HG03520 (cell line): ENCODE measurements around the gene SETD1B.
"Not testable (repeated sequence)": the region's sequence is repeated elsewhere in the genome, so short reads cannot be mapped to it uniquely, and the experiment has no call there.

Experiments
- ATAC-seq: cut with Tn5 transposase; IDR thresholded peaks from one replicate; pipeline ENCODE4 v1.9.1; 2021; ENCODE audit warnings: mild to moderate bottlenecking, moderate library complexity; ENCODE audit not compliant: unreplicated experiment

The SETD1B gene

DNA sequence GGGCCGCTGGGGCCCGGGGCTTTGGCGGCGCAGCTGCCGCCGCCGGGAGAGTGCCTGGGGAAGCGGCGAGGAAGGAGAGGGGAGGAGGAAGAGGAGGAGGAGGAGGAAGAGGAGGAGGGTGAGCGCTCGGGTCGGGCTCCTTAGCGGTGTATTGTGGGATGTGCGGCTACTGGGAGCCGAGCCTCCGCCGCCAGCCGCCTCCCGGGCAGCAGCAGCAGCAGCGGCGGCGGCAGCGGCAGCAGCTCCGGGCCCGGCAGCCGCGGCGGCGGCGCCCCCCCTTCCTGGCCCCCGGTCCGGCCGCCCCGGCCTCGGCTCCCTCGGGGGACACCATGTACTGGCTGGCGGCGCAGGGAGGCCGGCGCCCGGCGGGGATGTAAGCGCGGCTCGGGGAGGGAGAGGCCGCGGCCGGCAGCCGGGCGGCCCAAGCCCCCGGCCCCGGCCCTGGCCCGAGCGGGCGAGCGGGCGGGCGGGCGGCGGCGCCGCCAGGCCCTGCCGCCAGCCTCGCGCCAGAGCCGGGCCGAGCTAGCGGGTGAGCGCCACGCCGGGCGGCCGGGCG, at the start of gene SETD1B:
SETD1B (plus strand) TSS at position 149 of the 556 bp plus-strand sequence. CDS start 729 bp downstream, outside the sequence.
- ATAC-seq, result no peak

- ATAC-seq, result no peak
These were observed 49.0 kb upstream of the SETD1B start for GRCh38 chr12:121754836-121755235.

DNA sequence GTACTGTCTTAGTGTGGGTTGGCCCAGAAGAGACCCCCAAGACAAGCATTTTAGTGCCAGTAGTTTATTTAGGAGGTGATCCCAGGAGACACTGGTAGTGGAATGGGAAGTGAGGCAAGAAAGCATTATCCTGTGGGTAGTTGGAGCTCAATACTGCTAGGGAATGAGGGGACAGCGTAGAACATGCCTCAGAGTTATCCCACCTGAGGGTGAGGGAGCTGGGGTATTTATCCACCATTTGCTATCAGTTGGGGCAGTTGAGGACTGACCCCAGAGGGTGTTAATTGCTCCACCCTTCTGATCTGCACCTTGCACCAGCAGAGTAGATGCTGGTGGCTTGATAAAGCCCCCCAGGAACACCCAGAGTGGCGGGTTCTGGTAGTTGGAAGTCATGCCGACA, 48.2 kb upstream of the SETD1B start:
- no peak for ATAC-seq

- not testable (repeated sequence) for ATAC-seq
These were observed 45.3 kb upstream of the SETD1B start for GRCh38 chr12:121758536-121758935.

- no peak for ATAC-seq
These were observed 41.5 kb upstream of the SETD1B start for GRCh38 chr12:121762269-121762668.

GRCh38 chr12:121764808-121765207, 39.0 kb upstream of the SETD1B start:
- ATAC-seq, result no peak

DNA sequence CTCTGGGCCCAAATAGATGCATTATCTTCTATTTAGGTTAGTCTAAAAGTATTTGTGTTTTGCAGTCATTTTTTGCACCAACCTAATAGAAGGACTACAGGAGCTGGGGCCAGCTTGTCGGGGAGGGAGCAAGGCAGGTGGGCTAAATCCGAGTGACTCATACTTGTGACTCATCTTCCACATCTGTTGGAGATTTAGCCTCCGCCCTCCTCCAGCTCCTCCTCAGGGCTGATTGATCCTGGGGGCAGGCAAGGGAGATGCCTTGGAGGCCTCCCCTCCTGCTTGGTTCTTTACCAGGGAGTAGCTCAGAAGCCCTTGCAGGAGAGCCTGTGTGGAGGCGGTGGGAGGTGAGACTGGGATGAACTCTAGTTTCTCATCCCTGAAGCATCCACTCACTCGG, 38.2 kb upstream of the SETD1B start:
- no peak for ATAC-seq

DNA sequence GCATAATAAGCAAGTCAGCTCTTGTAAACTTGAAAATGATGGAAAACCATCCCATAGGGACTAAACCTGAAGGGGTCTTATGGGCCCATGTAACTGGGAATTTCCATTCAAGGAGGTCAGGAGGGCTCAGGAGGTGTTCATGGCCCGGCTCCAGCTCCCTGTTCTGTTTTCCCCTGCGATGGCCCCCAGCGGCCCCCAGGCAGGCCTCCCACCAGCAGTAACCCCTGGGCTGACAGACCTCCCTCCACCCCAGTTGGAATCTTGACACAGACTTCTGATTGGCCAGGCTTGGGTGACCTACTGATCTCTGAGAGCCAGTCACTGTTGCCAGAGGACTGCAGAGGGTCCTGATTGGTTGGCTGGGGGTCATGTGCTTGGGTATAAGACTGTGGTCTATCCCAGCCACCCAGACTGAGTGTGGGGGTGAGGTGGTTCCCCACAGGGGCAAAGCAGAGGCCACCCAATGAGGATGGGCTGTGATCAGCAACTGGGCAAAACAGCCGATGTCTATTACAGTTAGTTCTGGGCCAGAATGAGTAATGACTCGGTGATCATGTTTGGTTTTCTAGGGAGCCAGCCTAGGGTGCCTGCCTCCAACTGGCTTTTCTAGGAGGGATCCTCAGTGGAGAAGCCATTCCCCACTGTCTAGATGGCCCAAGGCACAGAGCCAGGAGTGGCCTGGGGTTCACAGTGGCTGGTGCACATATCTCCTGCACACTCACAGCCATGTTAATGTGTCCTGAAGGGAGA, 37.3 kb upstream of the SETD1B start:
- no peak for ATAC-seq

GRCh38 chr12:121767525-121768016, 36.2 kb upstream of the SETD1B start:
- no peak for ATAC-seq

DNA sequence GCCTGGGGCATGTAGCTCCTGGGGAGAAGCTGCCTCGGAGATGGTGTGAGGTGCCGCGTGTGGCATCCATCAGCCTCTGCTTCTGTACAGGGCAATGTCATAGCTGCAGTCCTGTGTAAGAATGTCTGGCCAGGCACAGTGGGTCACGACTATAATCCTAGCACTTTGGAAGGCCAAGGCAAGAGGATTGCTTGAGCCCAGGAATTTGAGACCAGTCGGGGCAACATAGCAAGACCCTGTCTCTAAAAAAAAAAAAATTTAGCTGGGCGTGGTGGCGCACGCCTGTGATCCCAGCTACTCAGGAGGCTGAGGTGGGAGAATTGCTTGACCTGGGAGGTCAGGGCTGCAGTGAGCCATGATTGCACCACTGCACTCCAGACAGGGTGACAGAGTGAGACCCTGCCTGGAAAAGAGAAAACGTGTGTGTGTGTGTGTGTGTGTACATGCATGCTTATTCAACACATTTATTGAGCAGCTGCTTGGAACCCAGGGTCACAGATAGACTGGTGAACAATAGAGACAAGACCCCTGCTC, 34.4 kb upstream of the SETD1B start:
- no peak for ATAC-seq

DNA sequence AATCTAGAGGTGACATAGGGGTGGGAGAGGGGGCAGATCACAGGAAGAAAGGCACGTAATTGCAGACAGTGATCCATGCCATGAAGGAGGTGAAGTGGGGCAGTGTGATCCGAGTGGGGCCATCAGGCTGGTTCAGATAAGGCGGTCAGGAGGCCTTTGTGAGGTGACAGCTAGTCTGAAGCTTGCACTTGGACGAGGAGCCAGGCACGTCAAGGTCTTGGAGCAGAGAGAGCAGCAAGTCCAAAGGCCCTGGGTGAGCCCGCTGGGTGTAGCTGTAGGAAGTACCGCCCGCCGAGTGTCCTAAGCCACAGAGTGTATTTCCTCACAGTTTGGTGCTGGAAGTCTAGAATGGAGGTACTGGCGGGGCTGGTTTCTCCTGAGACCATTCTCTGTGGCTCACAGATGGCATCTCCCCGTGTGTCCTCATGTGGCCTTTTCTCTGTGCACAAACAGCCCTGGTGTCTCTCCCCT, 33.9 kb upstream of the SETD1B start:
- no peak for ATAC-seq

GRCh38 chr12:121770388-121770787, 33.4 kb upstream of the SETD1B start:
- ATAC-seq, result no peak

- no peak for ATAC-seq
These were observed 32.8 kb upstream of the SETD1B start for GRCh38 chr12:121770813-121771625.

- ATAC-seq, result peak; percentile 61
These were observed 30.6 kb upstream of the SETD1B start for GRCh38 chr12:121773011-121773777.

GRCh38 chr12:121774968-121775474, 28.8 kb upstream of the SETD1B start:
- no peak for ATAC-seq

GRCh38 chr12:121775501-121775900, 28.3 kb upstream of the SETD1B start:
- ATAC-seq, result no peak

DNA sequence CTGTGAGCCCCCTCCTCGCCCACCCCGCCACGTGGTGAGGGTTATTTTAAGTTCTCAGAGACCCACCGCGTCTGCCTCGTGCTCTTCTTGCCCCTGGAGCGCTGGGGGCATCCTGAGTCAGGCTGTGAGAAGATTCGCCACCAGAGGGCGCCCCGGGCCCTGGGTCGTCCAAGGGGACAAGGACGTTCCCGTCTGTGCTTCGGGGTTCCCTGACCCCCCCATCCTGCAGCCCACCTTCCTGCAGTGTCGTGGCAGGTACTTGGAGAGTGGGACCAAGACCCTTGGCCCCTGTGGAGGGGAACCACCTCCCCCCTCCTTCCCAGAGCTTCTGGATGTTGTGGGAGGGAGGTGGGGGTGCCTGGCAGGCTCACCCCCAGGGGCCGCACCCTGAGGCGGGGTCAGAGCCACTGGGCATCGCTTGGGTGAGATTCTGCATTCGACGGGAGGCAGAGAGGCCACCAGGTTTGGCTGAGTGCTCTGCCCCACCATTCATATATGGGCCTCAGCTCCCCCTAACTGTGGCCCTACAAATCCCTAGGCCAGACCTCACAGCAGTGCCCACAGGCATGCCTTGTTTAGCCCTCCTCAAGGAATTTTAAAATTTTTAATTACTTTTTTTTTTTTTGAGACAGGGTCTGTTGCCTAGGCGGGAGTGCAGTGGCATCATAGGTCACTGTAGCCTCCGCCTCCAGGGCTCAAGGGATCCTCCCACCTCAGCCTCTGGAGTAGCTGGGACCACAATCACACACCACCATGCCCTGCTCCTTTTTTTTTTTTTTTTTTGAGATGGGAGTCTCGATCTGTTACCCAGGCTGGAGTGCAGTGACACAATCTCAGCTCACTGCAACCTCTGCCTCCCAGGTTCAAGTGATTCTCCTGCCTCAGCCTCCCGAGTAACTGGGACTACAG, 27.4 kb upstream of the SETD1B start:
- no peak for ATAC-seq

- ATAC-seq, result no peak
These were observed 25.0 kb upstream of the SETD1B start for GRCh38 chr12:121778567-121779421.
